Duodenal mucosa (tissue), 2 donors: ENCODE results near the gene NXPH4.

Experiments
- H3K27ac ChIP-seq: one replicate; pipeline ENCODE4 v1.7.0; 2013; ENCODE audit warnings: low read depth, low read length
- H3K27me3 ChIP-seq, 2 donors: one replicate each; pipeline ENCODE4 v1.7.0; 2013; ENCODE audit warnings: low read length in 2 of 2, control low read depth in 1 of 2; ENCODE audit not compliant: insufficient read depth in 2 of 2, control insufficient read depth in 1 of 2
- H3K36me3 ChIP-seq, 2 donors: one replicate each; pipeline ENCODE4 v1.7.0; 2013; ENCODE audit warnings: low read length in 2 of 2, control low read depth in 1 of 2; ENCODE audit not compliant: insufficient read depth in 2 of 2, control insufficient read depth in 1 of 2
- H3K4me1 ChIP-seq, 2 donors: one replicate each; pipeline ENCODE4 v1.7.0; 2013; ENCODE audit warnings: low read length in 2 of 2, control low read depth in 1 of 2; ENCODE audit not compliant: insufficient read depth in 2 of 2, control insufficient read depth in 1 of 2
- H3K4me3 ChIP-seq, 2 donors: one replicate each; pipeline ENCODE4 v1.7.0; 2013; ENCODE audit warnings: low read length in 2 of 2, low read depth in 1 of 2
- H3K9ac ChIP-seq, 2 donors: one replicate each; pipeline ENCODE4 v1.7.0; 2013; ENCODE audit warnings: low read length in 2 of 2, low read depth in 1 of 2
- H3K9me3 ChIP-seq, 2 donors: one replicate each; pipeline ENCODE4 v1.7.0; 2013; ENCODE audit warnings: low read length in 2 of 2, control low read depth in 1 of 2; ENCODE audit not compliant: control insufficient read depth in 1 of 2

The NXPH4 gene

GRCh38 chr12:57254506-57255280 lies 38.1 kb downstream of the NXPH4 start:
- no peaks in the 10 kb centered on the region for H3K4me1 ChIP-seq
- no peaks in the 10 kb centered on the region for H3K27me3 ChIP-seq
- no peak overlapping the region for H3K4me3 ChIP-seq
- no peaks in the 10 kb centered on the region for H3K9me3 ChIP-seq
- no peak overlapping the region for H3K9ac ChIP-seq
- H3K36me3 ChIP-seq: peaks cover 25 to 46% of the 10 kb centered on the region in 2 donors
- H3K27ac ChIP-seq: no peak overlapping the region

GRCh38 chr12:57255916-57256315 lies 39.3 kb downstream of the NXPH4 start:
- Histone ChIP-seq H3K4me1 (no peaks in the 10 kb centered on the region), H3K9ac (no peak overlapping the region), H3K9me3 (no peaks in the 10 kb centered on the region), H3K36me3 (peaks cover 34 to 55% of the 10 kb centered on the region in 2 donors), H3K27ac (no peak overlapping the region), H3K27me3 (no peaks in the 10 kb centered on the region), H3K4me3 (no peak overlapping the region)

- no peak overlapping the region for H3K9ac ChIP-seq
- no peaks in the 10 kb centered on the region for H3K4me1 ChIP-seq
- H3K27me3 ChIP-seq: no peaks in the 10 kb centered on the region
- no peak overlapping the region for H3K27ac ChIP-seq
- no peak overlapping the region for H3K4me3 ChIP-seq
- peaks cover 34 to 71% of the 10 kb centered on the region in 2 donors for H3K36me3 ChIP-seq
- H3K9me3 ChIP-seq: no peaks in the 10 kb centered on the region
Observed at GRCh38 chr12:57258977-57259970, 42.7 kb downstream of the NXPH4 start.

GRCh38 chr12:57260366-57260765 lies 43.8 kb downstream of the NXPH4 start:
- no peak overlapping the region for H3K4me3 ChIP-seq
- H3K4me1 ChIP-seq: no peaks in the 10 kb centered on the region
- no peak overlapping the region for H3K27ac ChIP-seq
- no peaks in the 10 kb centered on the region for H3K27me3 ChIP-seq
- H3K9me3 ChIP-seq: no peaks in the 10 kb centered on the region
- peaks cover 34 to 65% of the 10 kb centered on the region in 2 donors for H3K36me3 ChIP-seq
- H3K9ac ChIP-seq: no peak overlapping the region

GRCh38 chr12:57261428-57261865 lies 44.9 kb downstream of the NXPH4 start:
- Histone ChIP-seq H3K4me1 (no peaks in the 10 kb centered on the region), H3K9me3 (no peaks in the 10 kb centered on the region), H3K9ac (no peak overlapping the region), H3K4me3 (no peak overlapping the region), H3K27me3 (no peaks in the 10 kb centered on the region), H3K36me3 (peaks cover 30 to 57% of the 10 kb centered on the region in 2 donors), H3K27ac (no peak overlapping the region)

GRCh38 chr12:57262126-57262822 lies 45.7 kb downstream of the NXPH4 start:
- no peaks in the 10 kb centered on the region for H3K9me3 ChIP-seq
- H3K36me3 ChIP-seq: peaks cover 34 to 58% of the 10 kb centered on the region in 2 donors
- H3K27me3 ChIP-seq: no peaks in the 10 kb centered on the region
- no peaks in the 10 kb centered on the region for H3K4me1 ChIP-seq
- no peak overlapping the region for H3K9ac ChIP-seq
- no peak overlapping the region for H3K27ac ChIP-seq
- no peak overlapping the region for H3K4me3 ChIP-seq

GRCh38 chr12:57263096-57263495 lies 46.5 kb downstream of the NXPH4 start:
- Histone ChIP-seq H3K9me3 (no peaks in the 10 kb centered on the region), H3K27me3 (no peaks in the 10 kb centered on the region), H3K4me1 (no peaks in the 10 kb centered on the region), H3K4me3 (no peak overlapping the region), H3K27ac (no peak overlapping the region), H3K36me3 (peaks cover 31 to 61% of the 10 kb centered on the region in 2 donors), H3K9ac (no peak overlapping the region)

GRCh38 chr12:57266681-57267080 lies 50.1 kb downstream of the NXPH4 start:
- H3K27ac ChIP-seq: no peak overlapping the region
- peaks cover 25 to 58% of the 10 kb centered on the region in 2 donors for H3K36me3 ChIP-seq
- no peak overlapping the region for H3K4me3 ChIP-seq
- H3K9me3 ChIP-seq: no peaks in the 10 kb centered on the region
- H3K27me3 ChIP-seq: no peaks in the 10 kb centered on the region
- H3K9ac ChIP-seq: no peak overlapping the region
- no peaks in the 10 kb centered on the region for H3K4me1 ChIP-seq

GRCh38 chr12:57268264-57268663 lies 51.7 kb downstream of the NXPH4 start:
- Histone ChIP-seq H3K9ac (no peak overlapping the region), H3K4me3 (no peak overlapping the region), H3K27ac (no peak overlapping the region), H3K4me1 (no peaks in the 10 kb centered on the region), H3K9me3 (no peaks in the 10 kb centered on the region), H3K36me3 (peaks cover 25 to 61% of the 10 kb centered on the region in 2 donors), H3K27me3 (no peaks in the 10 kb centered on the region)
